IPS-18c (cell line): ENCODE data around the gene MVK.

Source experiments
- H3K4me3 ChIP-seq: 2 replicates; pipeline ENCODE4 v1.7.0; 2013; ENCODE audit warnings: low read depth, mild to moderate bottlenecking, low read length, moderate library complexity; ENCODE audit not compliant: insufficient read depth
- H3K9me3 ChIP-seq: one replicate; pipeline ENCODE4 v1.6.1; 2013; ENCODE audit warnings: mild to moderate bottlenecking, low read length, moderate library complexity; ENCODE audit not compliant: control insufficient read depth, insufficient read depth

MVK gene

GRCh38 chr12:109627633-109628032 lies 54.0 kb downstream of the MVK start:
- no peak overlapping the region for H3K4me3 ChIP-seq
- no peaks in the 10 kb centered on the region for H3K9me3 ChIP-seq

GRCh38 chr12:109630107-109630506 lies 56.5 kb downstream of the MVK start:
- Histone ChIP-seq H3K4me3 (no peak overlapping the region), H3K9me3 (no peaks in the 10 kb centered on the region)

GRCh38 chr12:109630815-109631214 lies 57.2 kb downstream of the MVK start:
- no peak overlapping the region for H3K4me3 ChIP-seq
- H3K9me3 ChIP-seq = no peaks in the 10 kb centered on the region

GRCh38 chr12:109631302-109631701 lies 57.7 kb downstream of the MVK start:
- Histone ChIP-seq H3K9me3 (no peaks in the 10 kb centered on the region), H3K4me3 (no peak overlapping the region)

GRCh38 chr12:109631751-109632150 lies 58.2 kb downstream of the MVK start:
- no peak overlapping the region for H3K4me3 ChIP-seq
- H3K9me3 ChIP-seq = no peaks in the 10 kb centered on the region

- H3K9me3 ChIP-seq = no peaks in the 10 kb centered on the region
- no peak overlapping the region for H3K4me3 ChIP-seq
Observed at GRCh38 chr12:109632342-109632741, 58.7 kb downstream of the MVK start.

- H3K9me3 ChIP-seq = no peaks in the 10 kb centered on the region
- H3K4me3 ChIP-seq = no peak overlapping the region
Observed at GRCh38 chr12:109635717-109636116, 62.1 kb downstream of the MVK start.

- H3K9me3 ChIP-seq = no peaks in the 10 kb centered on the region
- no peak overlapping the region for H3K4me3 ChIP-seq
Observed at GRCh38 chr12:109637348-109637747, 63.8 kb downstream of the MVK start.

GRCh38 chr12:109637996-109638395 lies 64.4 kb downstream of the MVK start:
- no peaks in the 10 kb centered on the region for H3K9me3 ChIP-seq

GRCh38 chr12:109638735-109639134 lies 65.1 kb downstream of the MVK start:
- H3K9me3 ChIP-seq = no peaks in the 10 kb centered on the region
- no peak overlapping the region for H3K4me3 ChIP-seq

More at GRCh38 chr12:109637996-109638395, 64.4 kb downstream of the MVK start:
- no peak overlapping the region for H3K4me3 ChIP-seq

- Histone ChIP-seq H3K4me3 (no peak overlapping the region), H3K9me3 (no peaks in the 10 kb centered on the region)
Observed at GRCh38 chr12:109639151-109639872, 65.7 kb downstream of the MVK start.

GRCh38 chr12:109640961-109641360 lies 67.4 kb downstream of the MVK start:
- Histone ChIP-seq H3K4me3 (no peak overlapping the region), H3K9me3 (no peaks in the 10 kb centered on the region)

- H3K4me3 ChIP-seq = no peak overlapping the region
- H3K9me3 ChIP-seq = no peaks in the 10 kb centered on the region
Observed at GRCh38 chr12:109641422-109641821, 67.8 kb downstream of the MVK start.

GRCh38 chr12:109642506-109643132 lies 69.0 kb downstream of the MVK start:
- no peak overlapping the region for H3K4me3 ChIP-seq

GRCh38 chr12:109645194-109645593 lies 71.6 kb downstream of the MVK start:
- Histone ChIP-seq H3K9me3 (no peaks in the 10 kb centered on the region), H3K4me3 (no peak overlapping the region)

More at GRCh38 chr12:109642506-109643132, 69.0 kb downstream of the MVK start:
- no peaks in the 10 kb centered on the region for H3K9me3 ChIP-seq

GRCh38 chr12:109645708-109646107 lies 72.1 kb downstream of the MVK start:
- Histone ChIP-seq H3K4me3 (no peak overlapping the region), H3K9me3 (no peaks in the 10 kb centered on the region)
